WTC11 (cell line): ENCODE data around the gene FAM241A. TPM values are rescaled to one million over a fixed set of nuclear protein-coding genes. Genes with fewer than 3 reads are reported as not detected.
A peak's percentile ranks its signal among the peaks of the same experiment; 100 is the strongest.
"Not testable (repeated sequence)": the region's sequence is repeated elsewhere in the genome, so short reads cannot be mapped to it uniquely, and the experiment has no call there.

Source experiments
- ATAC-seq: fragments of 200-7000 bp; cut with Tn5 transposase; 2 replicates; pipeline ENCODE4 v1.10.0; 2021; ENCODE audit warnings: mild to moderate bottlenecking, moderate library complexity
- CTCF ChIA-PET: fragments of 300-600 bp; sonication (Branson Sonifier 250); formaldehyde crosslinking; loops from one replicate; lab custom pipeline; 2021; ENCODE audit warnings: antibody characterized with exemption; lab: Charles Lee
- POLR2A ChIA-PET: fragments of 350-600 bp; sonication (Branson Sonifier 250); formaldehyde crosslinking; loops from one replicate; lab custom pipeline; 2021; ENCODE audit warnings: antibody characterized with exemption; lab: Charles Lee
- DNase-seq: peaks from one replicate; pipeline ENCODE4 v3.0.0; 2021; ENCODE audit warnings: low spot score
- H3K27ac Mint-ChIP-seq: 2 replicates; pipeline ENCODE4 v1.8.0; 2021; ENCODE audit warnings: mixed read lengths
- H3K27me3 Mint-ChIP-seq: 2 replicates; pipeline ENCODE4 v1.8.0; 2021; ENCODE audit warnings: low read depth, mild to moderate bottlenecking, moderate library complexity, mixed read lengths
- H3K36me3 Mint-ChIP-seq: 2 replicates; pipeline ENCODE4 v1.8.0; 2021; ENCODE audit warnings: mixed read lengths
- H3K4me1 Mint-ChIP-seq: 2 replicates; pipeline ENCODE4 v1.8.0; 2022; ENCODE audit warnings: mixed read lengths
- H3K4me3 Mint-ChIP-seq: 2 replicates; pipeline ENCODE4 v1.8.0; 2021; ENCODE audit warnings: mild to moderate bottlenecking, moderate library complexity, mixed read lengths
- H3K9me3 Mint-ChIP-seq: 2 replicates; pipeline ENCODE4 v1.8.0; 2021; ENCODE audit warnings: mixed read lengths
- ATF1 ChIP-seq: sonication (generic); formaldehyde crosslinking; IDR thresholded peaks from 2 replicates; pipeline ENCODE4 v1.8.1; 2023; ENCODE audit warnings: mild to moderate bottlenecking, moderate library complexity, missing genetic modification reagents
- ETV6 ChIP-seq: sonication (generic); formaldehyde crosslinking; IDR thresholded peaks from 2 replicates; pipeline ENCODE4 v1.8.1; 2022; ENCODE audit warnings: mild to moderate bottlenecking, missing genetic modification reagents
- FOXP1 ChIP-seq: sonication (generic); formaldehyde crosslinking; IDR thresholded peaks from 2 replicates; pipeline ENCODE4 v1.8.0; 2022; ENCODE audit warnings: missing genetic modification reagents, mild to moderate bottlenecking, moderate library complexity, borderline replicate concordance
- GABPB1 ChIP-seq: sonication (generic); formaldehyde crosslinking; IDR thresholded peaks from 2 replicates; pipeline ENCODE4 v1.8.1; 2023; ENCODE audit warnings: mild to moderate bottlenecking, missing genetic modification reagents
- HMGA2 ChIP-seq: fragments of 250-450 bp; sonication (Bioruptor Pico); IDR thresholded peaks from 2 replicates; pipeline ENCODE4 v1.4.0; 2021; ENCODE audit warnings: mild to moderate bottlenecking, moderate library complexity
- JAZF1 ChIP-seq: fragments of 250-450 bp; sonication (Bioruptor Pico); IDR thresholded peaks from 2 replicates; pipeline ENCODE4 v1.9.0; 2021; ENCODE audit warnings: moderate library complexity, mild to moderate bottlenecking, inconsistent platforms
- JUN ChIP-seq: sonication (generic); formaldehyde crosslinking; IDR thresholded peaks from 2 replicates; pipeline ENCODE4 v1.8.0; 2023; ENCODE audit warnings: mild to moderate bottlenecking, missing genetic modification reagents
- KAT7 ChIP-seq: sonication (generic); formaldehyde crosslinking; IDR thresholded peaks from 2 replicates; pipeline ENCODE4 v1.8.1; 2023; ENCODE audit warnings: missing genetic modification reagents, mild to moderate bottlenecking, borderline replicate concordance
- NFE2L1 ChIP-seq: sonication (generic); formaldehyde crosslinking; IDR thresholded peaks from 2 replicates; pipeline ENCODE4 v1.8.1; 2023; ENCODE audit warnings: missing genetic modification reagents
- OVOL2 ChIP-seq: fragments of 250-450 bp; sonication (Bioruptor Pico); IDR thresholded peaks from 2 replicates; pipeline ENCODE4 v1.9.0; 2021; ENCODE audit warnings: mild to moderate bottlenecking, borderline replicate concordance
- SMAD3 ChIP-seq: sonication (generic); formaldehyde crosslinking; IDR thresholded peaks from 2 replicates; pipeline ENCODE4 v1.8.0; 2022; ENCODE audit warnings: missing genetic modification reagents, mild to moderate bottlenecking, borderline replicate concordance
- SP1 ChIP-seq: sonication (generic); formaldehyde crosslinking; conservative IDR thresholded peaks from 2 replicates; pipeline ENCODE4 v1.8.1; 2022; ENCODE audit warnings: missing genetic modification reagents
- ZNF263 ChIP-seq: sonication (generic); formaldehyde crosslinking; IDR thresholded peaks from 2 replicates; pipeline ENCODE4 v1.8.1; 2022; ENCODE audit warnings: low read depth, mild to moderate bottlenecking, moderate library complexity, missing genetic modification reagents
- ZNF423 ChIP-seq: fragments of 250-450 bp; sonication (Bioruptor Pico); IDR thresholded peaks from 2 replicates; pipeline ENCODE4 v2.1.2; 2022; ENCODE audit warnings: mild to moderate bottlenecking, moderate library complexity
- total RNA-seq: library from RNA; stranded (reverse); gene quantifications from 3 replicates; pipeline ENCODE4 v1.2.3, GENCODE V29; 2021
- TF ChIP-seq, protein P1 (sequence below): sonication (generic); formaldehyde crosslinking; IDR thresholded peaks from 2 replicates; pipeline ENCODE4 v1.8.1; 2022; ENCODE audit warnings: mild to moderate bottlenecking, missing genetic modification reagents, moderate library complexity, borderline replicate concordance
- TF ChIP-seq, protein P2 (sequence below): sonication (generic); formaldehyde crosslinking; IDR thresholded peaks from 2 replicates; pipeline ENCODE4 v1.8.0; 2022; ENCODE audit warnings: mild to moderate bottlenecking, missing genetic modification reagents
- TF ChIP-seq, protein P3 (sequence below): fragments of 250-450 bp; sonication (Bioruptor Pico); IDR thresholded peaks from 2 replicates; pipeline ENCODE4 v1.9.0; 2021; ENCODE audit warnings: mild to moderate bottlenecking
- TF ChIP-seq, protein P4 (sequence below): fragments of 250-450 bp; sonication (Bioruptor Pico); IDR thresholded peaks from 2 replicates; pipeline ENCODE4 v1.9.0; 2021; ENCODE audit warnings: mild to moderate bottlenecking
- TF ChIP-seq, protein P5 (sequence below): sonication (generic); formaldehyde crosslinking; IDR thresholded peaks from 2 replicates; pipeline ENCODE4 v1.8.1; 2023; ENCODE audit warnings: mild to moderate bottlenecking, missing genetic modification reagents
- TF ChIP-seq, protein P6 (sequence below): sonication (generic); formaldehyde crosslinking; IDR thresholded peaks from 2 replicates; pipeline ENCODE4 v1.8.0; 2022; ENCODE audit warnings: mild to moderate bottlenecking, missing genetic modification reagents
- TF ChIP-seq, protein P7 (sequence below): sonication (generic); formaldehyde crosslinking; IDR thresholded peaks from 2 replicates; pipeline ENCODE4 v1.8.1; 2022; ENCODE audit warnings: low read depth, missing genetic modification reagents, borderline replicate concordance

Gene FAM241A
- total RNA-seq, 1 experiment from 2014 or later, result 0.22 TPM

DNA sequence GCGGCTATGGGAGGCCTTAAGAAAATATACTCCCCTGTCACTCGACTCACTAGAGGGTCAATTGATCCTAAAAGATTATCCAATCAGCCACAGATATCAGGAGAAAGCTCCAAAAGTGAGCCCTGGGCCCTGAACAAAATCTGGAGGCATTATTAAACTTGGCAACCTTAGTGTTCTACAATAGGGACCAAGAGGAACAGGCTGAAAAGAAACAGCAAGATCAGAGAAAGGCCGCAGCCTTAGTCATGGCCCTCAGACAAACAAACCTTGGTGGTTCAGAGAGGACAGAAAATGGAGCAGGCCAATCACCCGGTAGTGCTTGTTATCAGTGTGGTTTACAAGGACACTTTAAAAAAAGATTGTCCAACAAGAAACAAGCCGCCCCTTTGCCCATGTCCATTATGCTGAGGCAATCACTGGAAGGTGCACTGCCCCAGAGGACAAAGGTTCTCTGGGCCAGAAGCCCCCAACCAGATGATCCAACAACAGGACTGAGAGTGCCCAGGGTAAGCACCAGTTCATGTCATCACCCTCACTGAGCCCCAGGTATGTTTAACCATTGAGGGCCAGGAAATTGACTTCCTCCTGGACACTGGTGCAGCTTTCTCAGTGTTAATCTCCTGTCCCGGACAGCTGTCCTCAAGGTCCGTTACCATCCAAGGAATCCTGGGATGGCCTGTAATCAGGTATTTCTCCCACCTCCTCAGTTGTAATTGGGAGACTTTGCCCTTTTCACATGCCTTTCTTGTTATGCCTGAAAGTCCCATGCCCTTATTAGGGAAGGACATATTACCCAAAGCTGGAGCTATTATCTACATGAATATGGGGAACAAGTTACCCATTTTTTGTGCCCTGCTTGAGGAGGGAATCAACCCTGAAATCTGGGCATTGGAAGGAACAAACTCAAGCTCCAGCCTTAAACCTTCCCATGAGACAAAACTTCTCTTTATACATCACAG lies 63.2 kb downstream of the FAM241A start:
- H3K4me3 Mint-ChIP-seq, H3K27me3 Mint-ChIP-seq, DNase-seq, POLR2A ChIA-PET, H3K27ac Mint-ChIP-seq, H3K36me3 Mint-ChIP-seq, H3K4me1 Mint-ChIP-seq, ATAC-seq: not testable (repeated sequence)
- CTCF ChIA-PET, result interaction anchor here (1.3 kb wide), 1 partner anchor 108 kb away, joined by 3 read pairs; no protein-coding TSS in a partner anchor
- peaks cover 17% of the 10 kb centered on the region for H3K9me3 Mint-ChIP-seq
- peak; percentile 93 for TF ChIP-seq GABPB1

DNA sequence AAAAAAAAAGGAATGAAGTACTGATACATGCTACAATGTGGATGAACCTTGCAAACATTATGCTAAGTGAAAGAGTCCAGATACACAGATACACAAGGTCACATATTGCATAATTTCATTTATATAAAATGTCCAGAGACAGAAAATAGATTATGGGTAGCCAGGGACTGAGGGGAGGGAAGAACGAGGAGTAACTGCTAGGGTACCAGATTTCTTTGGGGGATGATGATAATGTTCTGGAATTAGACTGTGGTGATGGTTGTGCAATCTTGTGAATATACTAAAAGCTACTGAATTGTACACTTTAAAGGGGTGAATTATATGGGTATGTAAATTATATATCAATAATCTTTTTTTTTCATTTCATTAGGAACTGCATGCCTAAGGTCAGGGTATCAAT lies 65.5 kb downstream of the FAM241A start:
- ATAC-seq, result no peak
- no peak for DNase-seq
- peaks cover 17% of the 10 kb centered on the region for H3K9me3 Mint-ChIP-seq
- CTCF ChIA-PET, result no interaction called here
- no peaks in the 10 kb centered on the region for H3K4me1 Mint-ChIP-seq
- peaks cover 5% of the 10 kb centered on the region; the same call in 1 of the 2 replicates for H3K36me3 Mint-ChIP-seq
- no peak overlapping the region for H3K27ac Mint-ChIP-seq
- H3K27me3 Mint-ChIP-seq, result no peaks in the 10 kb centered on the region
- no peak overlapping the region for H3K4me3 Mint-ChIP-seq
- POLR2A ChIA-PET, result interaction anchor here (0.7 kb wide), 1 partner anchor 99 kb away, joined by 3 read pairs; no protein-coding TSS in a partner anchor
- TF ChIP-seq FOXP1 (CRISPR knock-in tag) (no peak), KAT7 (no peak), SP1 (CRISPR knock-in tag) (no peak), OVOL2 (CRISPR knock-in tag) (no peak), JUN (CRISPR knock-in tag) (no peak), NFE2L1 (CRISPR knock-in tag) (no peak), ZNF423 (CRISPR knock-in tag) (no peak), ETV6 (no peak), HMGA2 (CRISPR knock-in tag) (no peak), ZNF263 (no peak), SMAD3 (CRISPR knock-in tag) (no peak), ATF1 (CRISPR knock-in tag) (no peak), JAZF1 (CRISPR knock-in tag) (no peak)
- TF ChIP-seq, protein P1, sequence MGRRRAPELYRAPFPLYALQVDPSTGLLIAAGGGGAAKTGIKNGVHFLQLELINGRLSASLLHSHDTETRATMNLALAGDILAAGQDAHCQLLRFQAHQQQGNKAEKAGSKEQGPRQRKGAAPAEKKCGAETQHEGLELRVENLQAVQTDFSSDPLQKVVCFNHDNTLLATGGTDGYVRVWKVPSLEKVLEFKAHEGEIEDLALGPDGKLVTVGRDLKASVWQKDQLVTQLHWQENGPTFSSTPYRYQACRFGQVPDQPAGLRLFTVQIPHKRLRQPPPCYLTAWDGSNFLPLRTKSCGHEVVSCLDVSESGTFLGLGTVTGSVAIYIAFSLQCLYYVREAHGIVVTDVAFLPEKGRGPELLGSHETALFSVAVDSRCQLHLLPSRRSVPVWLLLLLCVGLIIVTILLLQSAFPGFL, result no peak
- TF ChIP-seq, protein P2, sequence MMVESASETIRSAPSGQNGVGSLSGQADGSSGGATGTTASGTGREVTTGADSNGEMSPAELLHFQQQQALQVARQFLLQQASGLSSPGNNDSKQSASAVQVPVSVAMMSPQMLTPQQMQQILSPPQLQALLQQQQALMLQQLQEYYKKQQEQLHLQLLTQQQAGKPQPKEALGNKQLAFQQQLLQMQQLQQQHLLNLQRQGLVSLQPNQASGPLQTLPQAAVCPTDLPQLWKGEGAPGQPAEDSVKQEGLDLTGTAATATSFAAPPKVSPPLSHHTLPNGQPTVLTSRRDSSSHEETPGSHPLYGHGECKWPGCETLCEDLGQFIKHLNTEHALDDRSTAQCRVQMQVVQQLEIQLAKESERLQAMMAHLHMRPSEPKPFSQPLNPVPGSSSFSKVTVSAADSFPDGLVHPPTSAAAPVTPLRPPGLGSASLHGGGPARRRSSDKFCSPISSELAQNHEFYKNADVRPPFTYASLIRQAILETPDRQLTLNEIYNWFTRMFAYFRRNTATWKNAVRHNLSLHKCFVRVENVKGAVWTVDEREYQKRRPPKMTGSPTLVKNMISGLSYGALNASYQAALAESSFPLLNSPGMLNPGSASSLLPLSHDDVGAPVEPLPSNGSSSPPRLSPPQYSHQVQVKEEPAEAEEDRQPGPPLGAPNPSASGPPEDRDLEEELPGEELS (CRISPR knock-in tag), result no peak
- TF ChIP-seq, protein P3, sequence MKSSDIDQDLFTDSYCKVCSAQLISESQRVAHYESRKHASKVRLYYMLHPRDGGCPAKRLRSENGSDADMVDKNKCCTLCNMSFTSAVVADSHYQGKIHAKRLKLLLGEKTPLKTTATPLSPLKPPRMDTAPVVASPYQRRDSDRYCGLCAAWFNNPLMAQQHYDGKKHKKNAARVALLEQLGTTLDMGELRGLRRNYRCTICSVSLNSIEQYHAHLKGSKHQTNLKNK (CRISPR knock-in tag), result no peak
- TF ChIP-seq, protein P4, sequence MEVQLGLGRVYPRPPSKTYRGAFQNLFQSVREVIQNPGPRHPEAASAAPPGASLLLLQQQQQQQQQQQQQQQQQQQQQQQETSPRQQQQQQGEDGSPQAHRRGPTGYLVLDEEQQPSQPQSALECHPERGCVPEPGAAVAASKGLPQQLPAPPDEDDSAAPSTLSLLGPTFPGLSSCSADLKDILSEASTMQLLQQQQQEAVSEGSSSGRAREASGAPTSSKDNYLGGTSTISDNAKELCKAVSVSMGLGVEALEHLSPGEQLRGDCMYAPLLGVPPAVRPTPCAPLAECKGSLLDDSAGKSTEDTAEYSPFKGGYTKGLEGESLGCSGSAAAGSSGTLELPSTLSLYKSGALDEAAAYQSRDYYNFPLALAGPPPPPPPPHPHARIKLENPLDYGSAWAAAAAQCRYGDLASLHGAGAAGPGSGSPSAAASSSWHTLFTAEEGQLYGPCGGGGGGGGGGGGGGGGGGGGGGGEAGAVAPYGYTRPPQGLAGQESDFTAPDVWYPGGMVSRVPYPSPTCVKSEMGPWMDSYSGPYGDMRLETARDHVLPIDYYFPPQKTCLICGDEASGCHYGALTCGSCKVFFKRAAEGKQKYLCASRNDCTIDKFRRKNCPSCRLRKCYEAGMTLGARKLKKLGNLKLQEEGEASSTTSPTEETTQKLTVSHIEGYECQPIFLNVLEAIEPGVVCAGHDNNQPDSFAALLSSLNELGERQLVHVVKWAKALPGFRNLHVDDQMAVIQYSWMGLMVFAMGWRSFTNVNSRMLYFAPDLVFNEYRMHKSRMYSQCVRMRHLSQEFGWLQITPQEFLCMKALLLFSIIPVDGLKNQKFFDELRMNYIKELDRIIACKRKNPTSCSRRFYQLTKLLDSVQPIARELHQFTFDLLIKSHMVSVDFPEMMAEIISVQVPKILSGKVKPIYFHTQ (CRISPR knock-in tag), result no peak
- TF ChIP-seq, protein P5, sequence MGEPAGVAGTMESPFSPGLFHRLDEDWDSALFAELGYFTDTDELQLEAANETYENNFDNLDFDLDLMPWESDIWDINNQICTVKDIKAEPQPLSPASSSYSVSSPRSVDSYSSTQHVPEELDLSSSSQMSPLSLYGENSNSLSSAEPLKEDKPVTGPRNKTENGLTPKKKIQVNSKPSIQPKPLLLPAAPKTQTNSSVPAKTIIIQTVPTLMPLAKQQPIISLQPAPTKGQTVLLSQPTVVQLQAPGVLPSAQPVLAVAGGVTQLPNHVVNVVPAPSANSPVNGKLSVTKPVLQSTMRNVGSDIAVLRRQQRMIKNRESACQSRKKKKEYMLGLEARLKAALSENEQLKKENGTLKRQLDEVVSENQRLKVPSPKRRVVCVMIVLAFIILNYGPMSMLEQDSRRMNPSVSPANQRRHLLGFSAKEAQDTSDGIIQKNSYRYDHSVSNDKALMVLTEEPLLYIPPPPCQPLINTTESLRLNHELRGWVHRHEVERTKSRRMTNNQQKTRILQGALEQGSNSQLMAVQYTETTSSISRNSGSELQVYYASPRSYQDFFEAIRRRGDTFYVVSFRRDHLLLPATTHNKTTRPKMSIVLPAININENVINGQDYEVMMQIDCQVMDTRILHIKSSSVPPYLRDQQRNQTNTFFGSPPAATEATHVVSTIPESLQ (CRISPR knock-in tag), result no peak
- TF ChIP-seq, protein P6, sequence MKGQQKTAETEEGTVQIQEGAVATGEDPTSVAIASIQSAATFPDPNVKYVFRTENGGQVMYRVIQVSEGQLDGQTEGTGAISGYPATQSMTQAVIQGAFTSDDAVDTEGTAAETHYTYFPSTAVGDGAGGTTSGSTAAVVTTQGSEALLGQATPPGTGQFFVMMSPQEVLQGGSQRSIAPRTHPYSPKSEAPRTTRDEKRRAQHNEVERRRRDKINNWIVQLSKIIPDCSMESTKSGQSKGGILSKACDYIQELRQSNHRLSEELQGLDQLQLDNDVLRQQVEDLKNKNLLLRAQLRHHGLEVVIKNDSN, result no peak
- TF ChIP-seq, protein P7, sequence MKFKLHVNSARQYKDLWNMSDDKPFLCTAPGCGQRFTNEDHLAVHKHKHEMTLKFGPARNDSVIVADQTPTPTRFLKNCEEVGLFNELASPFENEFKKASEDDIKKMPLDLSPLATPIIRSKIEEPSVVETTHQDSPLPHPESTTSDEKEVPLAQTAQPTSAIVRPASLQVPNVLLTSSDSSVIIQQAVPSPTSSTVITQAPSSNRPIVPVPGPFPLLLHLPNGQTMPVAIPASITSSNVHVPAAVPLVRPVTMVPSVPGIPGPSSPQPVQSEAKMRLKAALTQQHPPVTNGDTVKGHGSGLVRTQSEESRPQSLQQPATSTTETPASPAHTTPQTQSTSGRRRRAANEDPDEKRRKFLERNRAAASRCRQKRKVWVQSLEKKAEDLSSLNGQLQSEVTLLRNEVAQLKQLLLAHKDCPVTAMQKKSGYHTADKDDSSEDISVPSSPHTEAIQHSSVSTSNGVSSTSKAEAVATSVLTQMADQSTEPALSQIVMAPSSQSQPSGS, result no peak
- TF ChIP-seq, all 79 proteins: peak for 0
